ENCODE measurements around the gene CCDC152. TPM values are rescaled to one million over a fixed set of nuclear protein-coding genes. Genes with fewer than 3 reads are reported as not detected.

The CCDC152 gene
- polyA plus RNA-seq, 4 donors, result 1.6 to 42.6 (median 3.9) TPM

- Histone ChIP-seq H3K9me3 (ENCODE audit: control insufficient read depth in 2 of 2, insufficient read depth in 1 of 2, low read depth in 1 of 2, low read length in 1 of 2) (no peaks in the 10 kb centered on the region), H3K4me1 (ENCODE audit: control insufficient read depth in 3 of 3, insufficient read depth in 2 of 3, low read depth in 1 of 3, low read length in 2 of 3) (peaks cover 0 to 24% (median 0%) of the 10 kb centered on the region in 3 donors), H3K27ac (ENCODE audit: low read depth in 1 of 3, low read length in 2 of 3) (no peak overlapping the region), H3K4me3 (ENCODE audit: low read depth in 1 of 3, low read length in 3 of 3) (no peak overlapping the region), H3K36me3 (ENCODE audit: control insufficient read depth in 3 of 3, insufficient read depth in 2 of 3, low read depth in 1 of 3, low read length in 3 of 3) (no peaks in the 10 kb centered on the region), H3K27me3 (ENCODE audit: control insufficient read depth in 3 of 3, insufficient read depth in 3 of 3, low read length in 3 of 3) (no peaks in the 10 kb centered on the region)
- FAIRE-seq (no peak), DNase-seq (no peak)
- whole genome bisulfite sequencing, 3 donors, result 57 to 92% (median 73%) methylated on average over 2 of the region's 2 CpGs
Observed at GRCh38 chr5:42826757-42827515, 70.3 kb downstream of the CCDC152 start.

- no peak overlapping the region for H3K4me3 ChIP-seq (ENCODE audit: low read depth in 1 of 3, low read length in 3 of 3)
- no peaks in the 10 kb centered on the region for H3K27me3 ChIP-seq (ENCODE audit: control insufficient read depth in 3 of 3, insufficient read depth in 3 of 3, low read length in 3 of 3)
- 71 to 94% (median 80%) methylated on average over 2 of the region's 2 CpGs for WGBS, 3 donors
- H3K27ac ChIP-seq (ENCODE audit: low read depth in 1 of 3, low read length in 2 of 3), result no peak overlapping the region
- no peaks in the 10 kb centered on the region for H3K9me3 ChIP-seq (ENCODE audit: control insufficient read depth in 2 of 2, insufficient read depth in 1 of 2, low read depth in 1 of 2, low read length in 1 of 2)
- no peaks in the 10 kb centered on the region for H3K36me3 ChIP-seq (ENCODE audit: control insufficient read depth in 3 of 3, insufficient read depth in 2 of 3, low read depth in 1 of 3, low read length in 3 of 3)
- FAIRE-seq, result no peak
- DNase-seq, result no peak
- H3K4me1 ChIP-seq (ENCODE audit: control insufficient read depth in 3 of 3, insufficient read depth in 2 of 3, low read depth in 1 of 3, low read length in 2 of 3), result peaks cover 0 to 18% (median 0%) of the 10 kb centered on the region in 3 donors
Observed at GRCh38 chr5:42828671-42829070, 72.1 kb downstream of the CCDC152 start.

- 51 to 68% (median 52%) methylated on average over 2 of the region's 2 CpGs for WGBS, 3 donors
- H3K27me3 ChIP-seq (ENCODE audit: control insufficient read depth in 3 of 3, insufficient read depth in 3 of 3, low read length in 3 of 3), result no peaks in the 10 kb centered on the region
- H3K4me3 ChIP-seq (ENCODE audit: low read depth in 1 of 3, low read length in 3 of 3), result no peak overlapping the region
- H3K9me3 ChIP-seq (ENCODE audit: control insufficient read depth in 2 of 2, insufficient read depth in 1 of 2, low read depth in 1 of 2, low read length in 1 of 2), result no peaks in the 10 kb centered on the region
- H3K4me1 ChIP-seq (ENCODE audit: control insufficient read depth in 3 of 3, insufficient read depth in 2 of 3, low read depth in 1 of 3, low read length in 2 of 3), result peaks cover 0 to 2% (median 0%) of the 10 kb centered on the region in 3 donors
- H3K36me3 ChIP-seq (ENCODE audit: control insufficient read depth in 3 of 3, insufficient read depth in 2 of 3, low read depth in 1 of 3, low read length in 3 of 3), result no peaks in the 10 kb centered on the region
- no peak for FAIRE-seq
- no peak overlapping the region for H3K27ac ChIP-seq (ENCODE audit: low read depth in 1 of 3, low read length in 2 of 3)
- DNase-seq, result no peak
Observed at GRCh38 chr5:42830924-42831323, 74.3 kb downstream of the CCDC152 start.

GRCh38 chr5:42832060-42832459 lies 75.4 kb downstream of the CCDC152 start:
- H3K9me3 ChIP-seq (ENCODE audit: control insufficient read depth in 2 of 2, insufficient read depth in 1 of 2, low read depth in 1 of 2, low read length in 1 of 2), result peaks cover 0 to under 1% of the 10 kb centered on the region in 2 donors
- H3K36me3 ChIP-seq (ENCODE audit: control insufficient read depth in 3 of 3, insufficient read depth in 2 of 3, low read depth in 1 of 3, low read length in 3 of 3), result no peaks in the 10 kb centered on the region
- 94 to 95% (median 95%) methylated on average over 5 of the region's 5 CpGs for WGBS, 3 donors
- no peaks in the 10 kb centered on the region for H3K4me1 ChIP-seq (ENCODE audit: control insufficient read depth in 3 of 3, insufficient read depth in 2 of 3, low read depth in 1 of 3, low read length in 2 of 3)
- DNase-seq (no peak), FAIRE-seq (no peak)
- no peaks in the 10 kb centered on the region for H3K27me3 ChIP-seq (ENCODE audit: control insufficient read depth in 3 of 3, insufficient read depth in 3 of 3, low read length in 3 of 3)
- no peak overlapping the region for H3K27ac ChIP-seq (ENCODE audit: low read depth in 1 of 3, low read length in 2 of 3)
- no peak overlapping the region for H3K4me3 ChIP-seq (ENCODE audit: low read depth in 1 of 3, low read length in 3 of 3)

GRCh38 chr5:42836070-42836769 lies 79.6 kb downstream of the CCDC152 start:
- Histone ChIP-seq H3K27ac (ENCODE audit: low read depth in 1 of 3, low read length in 2 of 3) (no peak overlapping the region), H3K36me3 (ENCODE audit: control insufficient read depth in 3 of 3, insufficient read depth in 2 of 3, low read depth in 1 of 3, low read length in 3 of 3) (no peaks in the 10 kb centered on the region), H3K9me3 (ENCODE audit: control insufficient read depth in 2 of 2, insufficient read depth in 1 of 2, low read depth in 1 of 2, low read length in 1 of 2) (peaks cover 0 to 5% of the 10 kb centered on the region in 2 donors), H3K27me3 (ENCODE audit: control insufficient read depth in 3 of 3, insufficient read depth in 3 of 3, low read length in 3 of 3) (no peaks in the 10 kb centered on the region), H3K4me3 (ENCODE audit: low read depth in 1 of 3, low read length in 3 of 3) (no peak overlapping the region), H3K4me1 (ENCODE audit: control insufficient read depth in 3 of 3, insufficient read depth in 2 of 3, low read depth in 1 of 3, low read length in 2 of 3) (peaks cover 0 to 2% (median 0%) of the 10 kb centered on the region in 3 donors)
- 93 to 98% (median 97%) methylated on average over 24 to 25 of the region's 25 CpGs for WGBS, 3 donors
- DNase-seq (no peak), FAIRE-seq (no peak)

GRCh38 chr5:42837601-42838000 lies 81.0 kb downstream of the CCDC152 start:
- no peak for DNase-seq
- H3K27me3 ChIP-seq (ENCODE audit: control insufficient read depth in 3 of 3, insufficient read depth in 3 of 3, low read length in 3 of 3), result no peaks in the 10 kb centered on the region
- H3K4me3 ChIP-seq (ENCODE audit: low read depth in 1 of 3, low read length in 3 of 3), result no peak overlapping the region
- no peak overlapping the region for H3K27ac ChIP-seq (ENCODE audit: low read depth in 1 of 3, low read length in 2 of 3)
- H3K9me3 ChIP-seq (ENCODE audit: control insufficient read depth in 2 of 2, insufficient read depth in 1 of 2, low read depth in 1 of 2, low read length in 1 of 2), result peaks cover 0 to 5% of the 10 kb centered on the region in 2 donors
- FAIRE-seq, result no peak
- 77 to 87% (median 81%) methylated on average over 3 of the region's 3 CpGs for WGBS, 3 donors
- H3K4me1 ChIP-seq (ENCODE audit: control insufficient read depth in 3 of 3, insufficient read depth in 2 of 3, low read depth in 1 of 3, low read length in 2 of 3), result peaks cover 0 to 2% (median 0%) of the 10 kb centered on the region in 3 donors
- H3K36me3 ChIP-seq (ENCODE audit: control insufficient read depth in 3 of 3, insufficient read depth in 2 of 3, low read depth in 1 of 3, low read length in 3 of 3), result no peaks in the 10 kb centered on the region

GRCh38 chr5:42839196-42839595 lies 82.6 kb downstream of the CCDC152 start:
- Histone ChIP-seq H3K27me3 (ENCODE audit: control insufficient read depth in 3 of 3, insufficient read depth in 3 of 3, low read length in 3 of 3) (no peaks in the 10 kb centered on the region), H3K9me3 (ENCODE audit: control insufficient read depth in 2 of 2, insufficient read depth in 1 of 2, low read depth in 1 of 2, low read length in 1 of 2) (peaks cover 0 to 5% of the 10 kb centered on the region in 2 donors), H3K4me1 (ENCODE audit: control insufficient read depth in 3 of 3, insufficient read depth in 2 of 3, low read depth in 1 of 3, low read length in 2 of 3) (peaks cover 0 to 9% (median 2%) of the 10 kb centered on the region in 3 donors), H3K4me3 (ENCODE audit: low read depth in 1 of 3, low read length in 3 of 3) (no peak overlapping the region), H3K27ac (ENCODE audit: low read depth in 1 of 3, low read length in 2 of 3) (no peak overlapping the region), H3K36me3 (ENCODE audit: control insufficient read depth in 3 of 3, insufficient read depth in 2 of 3, low read depth in 1 of 3, low read length in 3 of 3) (no peaks in the 10 kb centered on the region)
- WGBS, 3 donors, result 61 to 66% (median 65%) methylated on average over 3 of the region's 3 CpGs
- DNase-seq (no peak), FAIRE-seq (no peak)

- DNase-seq, result peak; percentile 30 to 32
- Histone ChIP-seq H3K9me3 (ENCODE audit: control insufficient read depth in 2 of 2, insufficient read depth in 1 of 2, low read depth in 1 of 2, low read length in 1 of 2) (peaks cover 0 to 5% of the 10 kb centered on the region in 2 donors), H3K27ac (ENCODE audit: low read depth in 1 of 3, low read length in 2 of 3) (peak overlapping the region in 2 of 3 donors; percentile 33 to 41), H3K27me3 (ENCODE audit: control insufficient read depth in 3 of 3, insufficient read depth in 3 of 3, low read length in 3 of 3) (no peaks in the 10 kb centered on the region), H3K4me1 (ENCODE audit: control insufficient read depth in 3 of 3, insufficient read depth in 2 of 3, low read depth in 1 of 3, low read length in 2 of 3) (peaks cover 0 to 9% (median 2%) of the 10 kb centered on the region in 3 donors), H3K36me3 (ENCODE audit: control insufficient read depth in 3 of 3, insufficient read depth in 2 of 3, low read depth in 1 of 3, low read length in 3 of 3) (no peaks in the 10 kb centered on the region), H3K4me3 (ENCODE audit: low read depth in 1 of 3, low read length in 3 of 3) (no peak overlapping the region)
- WGBS, 3 donors, result 28 to 30% (median 30%) methylated on average over 6 of the region's 6 CpGs
- FAIRE-seq, result no peak
Observed at GRCh38 chr5:42840269-42840668, 83.7 kb downstream of the CCDC152 start.
